NCI-H1105 treated with DMSO at 0.1 percent for 48 hours (cell line): ENCODE results near the gene EPHA4.

Experiments used
- DNase-seq: peaks from one replicate; lab custom pipeline; 2025; lab: John Stamatoyannopoulos, UW

The EPHA4 gene

DNA sequence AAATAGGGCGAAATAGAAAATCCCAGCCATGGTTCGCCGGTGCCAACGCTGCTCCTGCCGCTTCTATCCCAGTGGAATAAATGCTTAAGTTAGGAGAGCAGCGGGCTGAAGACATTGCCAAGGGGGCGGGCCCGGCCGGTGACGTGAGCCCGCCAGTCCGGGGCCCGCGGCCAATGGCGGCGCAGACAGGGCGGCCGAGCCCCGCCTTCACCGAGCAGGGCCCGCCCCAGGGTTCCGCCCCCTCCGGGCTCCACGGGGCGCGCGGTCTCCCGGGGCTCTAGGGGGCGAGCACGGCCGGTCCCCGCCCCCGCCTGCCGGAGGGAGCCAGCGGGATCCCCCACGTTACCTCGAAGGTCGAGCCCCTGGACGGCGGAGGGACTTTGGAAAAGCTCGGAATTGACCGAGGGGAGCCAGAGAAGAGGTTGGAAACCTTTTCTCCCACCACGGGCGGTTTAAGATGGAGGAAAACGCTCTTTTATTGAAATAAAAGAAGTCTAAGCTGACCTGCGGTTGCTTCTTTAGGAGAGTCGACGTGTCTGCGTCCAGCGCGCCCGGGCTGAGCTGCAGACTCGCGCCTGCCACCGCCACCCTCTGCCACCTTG, at the start of gene EPHA4:
Gene EPHA4 (minus strand): TSS at position 86 of the 602 bp plus-strand sequence. CDS start 56 bp downstream, at position 30.
- DNase-seq, result peak; percentile 85

DNA sequence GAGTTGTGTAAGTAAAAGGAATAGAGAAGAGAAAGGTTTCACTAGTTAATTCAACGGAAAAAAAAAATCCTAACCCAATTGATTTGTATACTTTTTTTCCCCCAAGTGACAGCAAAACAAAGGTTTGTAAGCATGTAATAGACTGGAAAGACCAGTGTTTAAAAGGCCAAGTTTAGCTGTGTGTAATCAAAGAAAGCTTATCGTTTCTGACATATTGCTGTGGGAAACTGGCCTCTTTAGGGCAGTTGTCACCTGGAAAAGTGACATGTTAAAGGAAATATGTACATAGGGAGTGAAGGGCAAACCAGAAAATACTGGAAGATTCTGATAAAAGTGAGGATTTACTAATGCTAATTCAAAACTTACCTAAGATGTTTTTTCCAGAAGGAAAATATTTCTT, 45.9 kb upstream of the EPHA4 start:
- no peak for DNase-seq

DNA sequence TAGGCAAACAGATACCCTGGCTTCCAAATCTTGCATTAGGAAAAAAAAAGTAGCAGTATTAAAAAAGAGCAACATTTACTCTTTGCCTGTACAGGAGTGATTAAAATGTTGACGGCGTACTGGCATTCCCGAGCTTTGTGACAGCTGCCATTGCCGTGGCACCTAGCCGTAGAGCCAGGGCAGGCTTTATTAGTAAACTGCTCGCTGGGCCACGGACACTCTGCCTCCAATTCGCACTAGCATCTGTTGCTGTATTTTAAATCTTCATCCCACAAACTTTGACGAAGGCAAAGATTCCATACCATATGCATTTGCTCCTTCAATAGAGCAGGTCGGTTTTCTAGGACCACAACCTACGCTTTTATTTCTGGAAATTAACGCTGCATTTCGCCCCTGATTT, 44.5 kb upstream of the EPHA4 start:
- DNase-seq, result no peak

DNA sequence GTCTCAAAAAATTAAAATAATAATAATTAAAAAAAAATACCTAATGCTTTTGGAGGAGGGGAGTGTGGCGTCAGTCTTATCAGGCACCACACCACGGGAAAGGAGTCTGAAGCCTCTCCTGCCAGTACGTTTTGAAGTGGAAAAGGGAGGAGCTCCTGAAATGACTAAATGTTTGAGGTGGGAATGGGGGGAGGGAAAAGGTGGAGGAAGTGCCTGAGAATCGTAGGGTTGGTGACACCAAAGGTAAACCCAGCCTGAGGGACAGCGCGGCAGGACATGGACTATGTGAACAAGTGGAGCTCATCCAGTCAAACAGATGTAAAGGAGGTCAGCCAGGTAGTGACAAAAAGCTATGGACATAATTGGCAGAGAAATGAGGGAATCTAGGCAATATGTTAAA, 42.2 kb upstream of the EPHA4 start:
- DNase-seq, result no peak

DNA sequence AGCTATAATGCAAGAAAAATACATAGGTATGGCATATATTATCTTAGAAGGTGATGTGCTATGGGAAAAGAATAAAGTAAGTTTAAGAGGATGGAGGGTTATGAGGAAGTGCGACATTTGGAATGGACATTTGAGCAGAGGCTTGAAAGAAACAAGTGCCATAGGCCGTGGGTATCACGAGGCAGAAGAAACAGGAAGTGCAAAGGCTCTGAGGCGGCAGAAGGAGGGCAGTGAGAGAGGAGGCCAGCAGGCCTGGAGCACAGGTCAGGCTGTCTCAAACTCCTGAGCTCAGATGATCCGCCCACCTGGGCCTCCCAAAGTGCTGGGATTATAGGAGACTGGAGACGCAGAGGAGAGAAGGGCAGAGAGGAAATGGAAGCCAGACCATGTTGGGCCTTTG, 40.7 kb upstream of the EPHA4 start:
- DNase-seq, result no peak

DNA sequence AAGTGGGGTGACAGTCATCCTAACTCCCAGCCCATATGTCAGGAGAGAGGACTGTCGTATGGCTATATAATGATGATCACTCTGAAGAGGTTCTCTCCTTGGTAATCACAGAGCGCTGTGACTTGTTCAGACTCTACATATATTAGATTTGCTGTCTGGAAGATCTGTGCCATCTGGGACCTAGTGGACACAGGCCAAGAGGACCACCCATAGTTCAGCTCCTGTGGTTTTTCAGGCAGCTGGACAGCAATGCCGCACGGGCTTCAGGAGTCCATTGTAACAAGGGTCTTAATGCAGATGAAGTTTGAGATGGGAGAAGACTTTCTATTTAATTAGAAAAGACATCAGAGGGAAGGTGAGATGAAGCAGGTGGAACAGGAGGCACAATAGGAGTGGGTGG, 40.1 kb upstream of the EPHA4 start:
- DNase-seq, result no peak

DNA sequence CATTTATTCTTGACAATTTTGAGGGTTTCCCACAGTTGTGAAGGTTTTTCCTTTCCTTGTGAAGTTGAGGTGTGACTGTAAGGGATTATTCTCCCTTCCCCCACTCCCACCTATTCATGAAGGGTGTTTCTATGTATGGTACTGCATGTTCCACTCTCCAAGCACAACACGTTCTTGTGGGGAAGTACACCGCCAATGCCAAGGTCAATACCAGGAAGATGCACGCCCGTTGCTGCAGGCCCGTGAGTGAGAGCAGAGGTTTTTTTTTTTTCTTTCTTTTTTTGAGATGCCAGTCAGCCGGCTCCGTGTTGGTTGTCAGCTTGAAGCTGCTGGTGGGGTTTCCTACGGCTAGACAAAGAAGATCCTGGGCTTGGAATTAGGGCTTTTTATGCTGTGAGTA, 38.6 kb upstream of the EPHA4 start:
- no peak for DNase-seq

DNA sequence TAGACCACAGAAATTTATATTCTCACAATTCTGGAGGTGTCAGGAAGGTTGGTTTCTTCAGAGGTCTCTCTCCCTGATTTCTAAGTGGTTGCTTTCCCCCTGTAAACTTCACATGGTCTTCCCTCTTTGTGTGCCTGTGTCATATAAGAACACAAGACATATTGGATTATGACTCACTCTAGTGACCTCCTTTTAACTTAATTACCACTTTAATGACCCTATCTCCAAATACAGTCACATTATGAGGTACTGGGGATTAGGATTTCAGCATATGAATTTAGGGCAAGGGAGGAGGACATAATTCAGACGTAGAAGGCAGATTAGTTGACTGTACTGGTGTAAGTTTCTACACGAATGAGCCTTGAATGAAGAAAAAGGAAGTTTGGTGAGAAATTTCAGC, 38.2 kb upstream of the EPHA4 start:
- no peak for DNase-seq

DNA sequence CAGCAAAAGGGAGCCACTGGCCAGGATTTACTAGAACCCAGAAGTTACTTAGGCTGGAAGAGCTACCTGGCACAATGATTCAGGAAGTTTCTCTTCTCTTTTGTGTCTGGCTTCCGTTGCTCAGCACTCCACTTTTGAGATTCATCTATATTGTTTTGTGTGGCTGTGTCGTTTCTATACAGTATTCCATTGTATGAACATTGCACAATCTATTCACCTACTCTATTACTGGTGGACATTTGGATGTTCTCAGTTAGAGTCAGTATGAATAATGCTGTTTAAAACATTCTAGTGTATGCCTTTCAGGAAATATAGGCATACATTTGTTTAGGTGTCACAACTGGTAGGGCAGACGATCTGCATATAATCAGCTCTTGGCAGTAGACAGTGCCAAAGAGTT, 36.3 kb upstream of the EPHA4 start:
- DNase-seq, result no peak

DNA sequence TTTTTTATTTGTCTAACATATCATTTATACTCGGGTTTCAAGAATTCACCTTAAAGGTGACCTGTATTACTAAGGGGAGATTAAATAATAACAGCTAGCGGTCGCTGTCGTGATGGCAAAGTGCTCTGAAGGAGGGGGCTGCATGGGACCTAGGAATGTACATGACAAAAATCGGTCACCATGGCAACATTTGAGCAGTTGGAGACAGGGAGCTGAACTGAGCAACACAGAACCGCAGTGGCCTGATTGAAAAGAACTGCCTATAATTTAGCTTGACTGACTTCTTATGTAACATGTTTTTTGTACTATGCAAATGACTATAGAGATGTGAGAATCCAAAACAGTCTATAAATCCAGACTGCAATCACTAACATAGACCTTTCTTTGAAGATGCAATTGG, 34.3 kb upstream of the EPHA4 start:
- DNase-seq, result no peak

DNA sequence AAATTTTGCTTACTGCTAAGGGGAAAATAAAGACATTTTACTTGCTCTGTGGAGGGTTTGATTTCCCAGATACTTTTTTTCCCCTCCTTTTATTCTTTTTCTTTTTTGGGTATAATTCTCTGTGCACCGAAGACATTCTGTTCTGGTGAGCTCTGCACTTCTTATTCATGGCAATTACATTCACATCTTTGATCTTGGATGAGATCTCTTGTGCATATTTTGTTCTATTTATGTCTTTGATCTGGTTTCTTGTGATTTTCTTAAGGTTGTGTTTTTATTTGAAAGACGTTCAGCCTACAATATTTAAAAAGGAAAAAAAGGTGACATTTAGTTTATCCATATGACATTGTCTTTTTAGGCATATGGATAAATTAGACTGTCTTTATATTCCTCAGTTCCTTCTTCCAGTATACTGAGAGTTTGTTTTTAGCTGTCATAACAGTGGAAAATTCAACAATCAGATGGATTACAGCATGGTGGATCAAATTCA, 33.7 kb upstream of the EPHA4 start:
- no peak for DNase-seq

DNA sequence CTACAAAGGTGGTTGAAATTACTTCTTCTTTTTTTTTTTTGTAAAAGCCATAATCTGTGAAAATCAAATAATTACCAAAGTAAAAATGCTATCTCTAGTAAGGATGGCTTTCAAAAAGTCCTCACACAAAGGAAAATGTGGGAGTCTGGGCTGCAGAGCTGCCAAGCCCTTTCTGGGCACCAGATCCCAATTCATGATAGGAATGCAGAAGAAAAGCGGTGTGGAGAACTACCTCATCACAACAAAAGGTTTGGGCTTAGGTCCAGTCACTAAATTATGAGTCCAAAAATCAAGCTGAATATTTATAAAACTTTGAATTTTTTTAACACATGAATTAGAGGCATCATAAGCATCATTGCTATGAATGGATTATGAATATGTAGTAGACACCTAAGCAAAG, 30.8 kb upstream of the EPHA4 start:
- no peak for DNase-seq

DNA sequence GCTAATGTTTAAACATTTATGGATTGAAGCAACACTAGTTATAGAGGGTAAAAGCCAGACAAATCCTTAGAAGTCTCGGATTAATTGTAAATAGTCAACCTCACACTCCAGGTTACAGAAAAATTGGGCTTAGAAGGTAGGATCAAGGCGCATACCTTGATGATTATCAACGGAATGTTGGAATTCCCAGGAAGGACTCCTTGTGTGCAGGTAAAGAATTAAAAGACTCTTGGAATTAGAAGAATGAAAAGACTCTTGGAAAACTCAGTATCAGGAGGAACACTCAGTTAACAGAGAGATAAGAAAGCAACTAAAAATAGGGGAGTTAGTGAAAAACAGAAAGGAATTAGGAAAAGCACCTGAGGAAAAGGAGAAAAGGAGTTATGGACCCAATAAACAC, 29.3 kb upstream of the EPHA4 start:
- no peak for DNase-seq

DNA sequence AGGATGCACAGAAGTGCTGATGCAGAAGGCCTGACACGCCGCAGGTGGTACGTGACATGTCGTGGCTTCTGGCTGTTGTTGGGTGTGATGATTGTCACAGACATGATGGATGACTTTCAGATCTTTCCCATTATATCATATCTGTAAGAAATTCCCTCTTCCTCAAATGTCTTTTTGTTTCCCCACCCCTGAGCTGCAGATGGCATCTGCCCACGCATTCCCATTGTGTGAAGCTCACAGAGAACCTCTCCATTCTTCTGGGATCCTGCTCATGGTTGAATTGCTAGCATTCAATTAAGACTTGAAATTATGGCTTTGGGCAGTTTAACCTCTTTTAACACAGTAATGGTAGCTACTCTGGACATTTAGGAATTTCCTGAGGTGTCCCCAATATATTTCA, 28.3 kb upstream of the EPHA4 start:
- DNase-seq, result no peak

DNA sequence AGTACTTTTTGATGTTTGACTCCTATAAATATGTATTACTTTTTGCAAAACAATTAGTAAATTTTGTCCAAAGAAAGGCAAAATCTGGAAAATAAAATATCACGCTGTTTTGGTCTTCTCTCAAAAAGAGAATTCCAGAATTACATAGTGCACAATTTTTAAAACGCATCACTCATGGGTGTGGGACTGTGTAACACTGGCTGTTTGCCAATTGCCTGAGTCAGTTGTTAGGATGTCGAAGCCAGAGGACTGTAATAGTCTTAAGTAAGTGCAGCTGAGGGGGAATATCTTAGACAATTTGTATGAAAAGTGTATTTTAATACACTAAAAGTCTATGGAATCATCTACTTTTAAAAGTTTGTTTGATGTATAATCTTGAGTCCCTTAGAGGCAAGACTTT, 24.1 kb upstream of the EPHA4 start:
- peak; percentile 11 for DNase-seq

DNA sequence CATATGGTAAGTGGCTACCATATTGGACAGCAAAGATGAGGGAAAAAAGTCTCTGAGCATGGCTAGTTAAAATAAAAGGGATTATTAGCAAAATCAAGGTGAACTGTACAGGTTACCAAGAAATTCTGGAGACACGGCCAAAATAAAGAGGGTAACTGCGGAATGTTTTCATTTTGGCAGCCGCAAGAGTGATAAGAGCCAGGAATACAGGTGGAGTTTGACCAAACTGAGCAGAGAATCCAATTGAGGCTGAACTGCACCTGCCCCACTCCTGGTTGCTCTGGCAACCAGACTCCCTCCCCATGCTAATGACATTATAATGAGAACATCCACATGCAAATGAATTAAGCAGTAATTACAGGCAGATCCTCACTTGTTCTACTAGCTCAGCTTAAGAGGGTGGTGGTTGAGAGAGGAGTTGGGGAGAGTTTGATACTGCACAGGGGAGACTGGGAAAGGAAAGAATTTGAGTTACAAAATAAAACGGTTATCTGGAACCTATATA, 18.8 kb upstream of the EPHA4 start:
- peak; percentile 96 for DNase-seq

DNA sequence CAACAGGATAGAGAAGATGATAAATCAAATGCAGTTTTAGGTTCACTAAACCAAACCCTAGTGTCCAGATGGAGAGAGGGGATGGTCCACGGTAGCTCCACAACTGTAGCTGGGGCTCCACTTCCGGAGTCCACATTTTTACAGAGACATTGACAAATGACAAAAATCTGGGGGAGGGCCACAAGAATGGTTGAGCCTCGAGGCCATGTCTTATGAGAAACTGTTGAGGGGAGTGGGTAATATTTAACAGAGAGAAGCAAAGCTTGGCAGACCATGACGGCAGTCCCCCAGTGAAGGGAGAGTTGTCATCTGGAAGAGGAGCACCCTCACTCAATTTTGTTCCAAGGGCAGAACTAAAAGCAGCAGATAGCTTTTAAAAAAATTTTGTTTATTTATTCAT, 17.6 kb upstream of the EPHA4 start:
- no peak for DNase-seq

DNA sequence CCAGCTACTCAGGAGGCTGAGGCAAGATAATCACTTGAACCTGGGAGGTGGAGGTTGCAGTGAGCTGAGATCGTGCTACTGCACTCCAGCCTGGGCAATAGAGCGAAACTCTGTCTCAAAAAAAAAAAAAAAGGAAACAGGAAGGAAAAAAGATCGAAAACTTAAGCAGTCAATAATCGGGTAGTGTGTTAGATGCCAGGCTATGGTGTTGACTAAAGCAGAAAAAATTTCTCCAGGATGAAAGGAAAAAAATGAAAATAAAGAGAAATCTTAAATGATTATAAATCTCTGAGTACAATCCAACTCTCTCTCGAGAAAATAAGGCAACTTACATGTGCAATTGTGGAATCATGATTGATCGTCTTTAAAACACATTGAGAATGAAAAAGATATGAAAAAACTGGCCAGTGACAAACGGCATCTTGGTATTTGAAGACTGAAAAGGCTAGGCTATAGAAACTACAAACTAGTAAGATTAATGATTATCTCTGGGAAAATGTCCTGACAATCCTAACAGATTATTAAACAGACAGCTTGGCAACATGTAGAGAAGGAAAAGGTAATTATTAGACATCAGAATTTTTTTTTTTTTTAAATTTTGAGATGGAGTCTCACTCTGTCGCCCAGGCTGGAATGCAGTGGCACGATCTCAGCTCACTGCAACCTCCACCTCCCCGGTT, 16.3 kb upstream of the EPHA4 start:
- no peak for DNase-seq

DNA sequence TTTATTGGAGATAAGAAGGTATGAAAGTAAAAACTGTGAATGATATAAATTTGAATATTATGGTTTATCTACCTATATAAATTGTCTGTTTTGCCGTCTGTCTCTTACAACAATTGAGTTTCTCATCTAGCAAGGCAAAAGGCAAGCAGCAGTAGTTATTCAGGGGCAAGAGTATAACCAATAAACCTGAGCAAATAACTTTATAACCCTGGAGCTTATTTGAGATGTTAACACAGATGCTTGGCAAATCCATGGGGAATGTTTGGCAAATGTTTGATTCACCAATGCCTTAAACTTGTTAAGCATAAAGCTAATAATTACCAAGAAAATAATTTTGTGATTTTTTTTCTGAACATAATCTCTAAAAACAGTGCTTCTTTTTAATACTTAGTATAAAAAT, 9.9 kb upstream of the EPHA4 start:
- no peak for DNase-seq

DNA sequence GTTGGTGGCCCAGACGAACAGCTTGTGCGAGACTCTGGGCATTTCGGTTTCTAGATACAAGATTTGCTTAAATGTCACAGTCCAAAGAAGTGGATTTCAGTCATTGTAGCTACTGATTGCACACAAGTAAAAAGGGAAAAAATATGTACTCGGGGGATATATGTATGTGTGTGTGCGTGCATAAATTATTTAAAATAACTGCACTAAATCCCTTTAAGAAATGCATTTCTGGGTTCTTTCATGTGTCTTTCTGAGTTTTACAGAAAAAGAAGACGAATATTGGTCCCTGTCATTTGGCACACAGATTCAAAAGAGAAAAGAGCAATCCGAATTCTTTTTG, 2.1 kb upstream of the EPHA4 start:
- no peak for DNase-seq

DNA sequence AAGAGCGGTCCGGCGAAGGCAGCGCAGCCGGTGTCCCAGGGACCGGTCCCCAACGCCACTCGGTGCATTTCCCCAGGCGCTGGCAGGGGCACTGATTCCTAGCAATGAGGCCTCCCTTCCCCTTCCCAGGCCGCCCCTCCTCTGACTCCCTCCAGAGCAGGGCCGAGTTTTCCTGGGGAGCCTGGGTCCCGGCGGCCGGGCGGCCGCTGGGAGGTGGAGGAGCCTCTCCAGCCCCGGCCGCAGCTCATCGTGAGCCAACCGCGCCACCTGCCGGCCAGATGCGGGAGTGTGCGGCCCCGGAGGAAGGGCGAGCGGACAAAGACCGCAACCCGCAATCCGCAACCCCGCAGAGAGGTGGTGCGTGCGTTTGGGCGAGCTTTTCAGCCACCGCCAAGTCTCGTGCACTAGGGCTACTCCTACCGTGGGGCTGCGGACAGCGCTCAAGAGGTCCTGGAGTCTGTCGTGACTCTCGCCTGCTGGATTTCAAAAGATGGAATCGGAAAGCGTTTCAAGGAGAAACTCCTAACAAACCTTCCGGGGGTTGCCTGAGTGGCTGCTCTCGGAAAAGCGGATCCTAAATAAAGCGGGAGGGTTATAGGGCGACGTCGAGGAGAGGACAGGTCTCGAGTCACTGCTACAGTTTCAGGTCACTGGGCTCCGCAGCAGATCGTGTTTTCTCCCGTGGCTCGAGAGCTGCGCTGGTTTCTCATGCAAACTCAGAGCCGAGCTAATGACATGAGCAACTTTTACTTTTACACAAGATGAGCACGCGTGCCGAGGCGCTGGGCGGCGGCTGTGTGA, 1.5 kb upstream of the EPHA4 start:
- DNase-seq, result peak; percentile 73

DNA sequence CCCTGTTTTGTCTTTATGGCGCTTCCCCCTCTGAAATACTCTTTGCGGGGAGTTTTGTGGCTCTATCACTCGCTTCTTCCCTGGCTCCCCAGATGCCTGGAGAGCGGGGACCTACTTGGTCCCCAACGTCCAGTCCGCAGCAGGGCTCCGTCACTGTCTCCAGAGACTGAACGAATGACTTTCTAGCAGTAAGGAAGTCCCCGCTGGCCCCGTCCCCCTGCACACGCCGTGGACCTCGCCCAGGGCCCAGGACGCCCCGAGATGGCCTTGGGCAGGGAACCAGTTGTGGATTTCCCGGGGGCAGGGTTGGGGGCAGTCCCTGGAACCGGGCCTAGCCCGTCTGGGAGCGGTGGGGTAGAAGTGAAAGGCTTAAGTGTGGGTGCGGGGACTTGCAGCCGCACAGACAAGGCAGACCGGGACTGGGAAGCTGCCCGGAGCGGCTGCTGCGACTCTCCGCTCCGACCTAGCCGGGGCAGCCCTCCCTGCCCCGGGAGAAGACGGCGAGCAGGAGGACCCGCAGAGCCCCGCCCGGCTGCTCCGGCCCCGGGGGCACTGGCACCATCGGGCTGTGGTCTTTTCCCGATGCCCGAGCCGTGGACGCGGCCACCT, 821 bp upstream of the EPHA4 start:
- DNase-seq, result peak; percentile 49
